Measurements from ENCODE around the gene CPNE6. TPM values are rescaled to one million over a fixed set of nuclear protein-coding genes. Genes with fewer than 3 reads are reported as not detected.
A peak's percentile ranks its signal among the peaks of the same experiment; 100 is the strongest.

The CPNE6 gene
- total RNA-seq, 1 donor from 2014 or later = not detected

DNA sequence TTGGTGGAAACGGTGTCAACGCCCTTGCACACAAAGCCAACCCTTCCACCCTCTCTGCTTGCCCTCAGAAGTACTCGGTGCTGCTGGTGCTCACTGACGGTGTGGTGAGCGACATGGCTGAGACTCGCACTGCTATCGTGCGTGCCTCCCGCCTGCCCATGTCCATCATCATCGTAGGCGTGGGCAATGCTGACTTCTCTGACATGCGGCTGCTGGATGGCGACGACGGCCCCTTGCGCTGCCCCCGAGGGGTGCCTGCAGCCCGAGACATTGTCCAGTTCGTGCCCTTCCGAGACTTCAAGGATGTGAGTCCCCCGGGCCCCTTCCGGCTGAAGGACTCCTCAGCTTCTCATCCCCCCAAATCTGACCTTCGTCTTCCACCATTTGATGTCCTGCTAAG is 5.7 kb downstream of the CPNE6 start:
- no peak for TF ChIP-seq EZH2phosphoT487 (IDR thresholded peaks at IDR 0.05)
- no peak for TF ChIP-seq EZH2 (IDR thresholded peaks at IDR 0.05)
- TF ChIP-seq, protein P1, sequence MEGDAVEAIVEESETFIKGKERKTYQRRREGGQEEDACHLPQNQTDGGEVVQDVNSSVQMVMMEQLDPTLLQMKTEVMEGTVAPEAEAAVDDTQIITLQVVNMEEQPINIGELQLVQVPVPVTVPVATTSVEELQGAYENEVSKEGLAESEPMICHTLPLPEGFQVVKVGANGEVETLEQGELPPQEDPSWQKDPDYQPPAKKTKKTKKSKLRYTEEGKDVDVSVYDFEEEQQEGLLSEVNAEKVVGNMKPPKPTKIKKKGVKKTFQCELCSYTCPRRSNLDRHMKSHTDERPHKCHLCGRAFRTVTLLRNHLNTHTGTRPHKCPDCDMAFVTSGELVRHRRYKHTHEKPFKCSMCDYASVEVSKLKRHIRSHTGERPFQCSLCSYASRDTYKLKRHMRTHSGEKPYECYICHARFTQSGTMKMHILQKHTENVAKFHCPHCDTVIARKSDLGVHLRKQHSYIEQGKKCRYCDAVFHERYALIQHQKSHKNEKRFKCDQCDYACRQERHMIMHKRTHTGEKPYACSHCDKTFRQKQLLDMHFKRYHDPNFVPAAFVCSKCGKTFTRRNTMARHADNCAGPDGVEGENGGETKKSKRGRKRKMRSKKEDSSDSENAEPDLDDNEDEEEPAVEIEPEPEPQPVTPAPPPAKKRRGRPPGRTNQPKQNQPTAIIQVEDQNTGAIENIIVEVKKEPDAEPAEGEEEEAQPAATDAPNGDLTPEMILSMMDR (IDR thresholded peaks at IDR 0.05) = no peak
- H3F3A ChIP-seq (ENCODE audit: low read depth) = peaks cover 22% of the 10 kb centered on the region
- H2AFZ ChIP-seq (replicated peaks) = no peak overlapping the region
- H3K4me1 Mint-ChIP-seq = peaks cover 32% of the 10 kb centered on the region
- H3K9ac ChIP-seq = no peak overlapping the region
- DNase-seq (ENCODE audit: low spot score) = no peak
- H3K4me1 ChIP-seq = peaks cover 37% of the 10 kb centered on the region
- no peak overlapping the region for H3K4me3 ChIP-seq
- no peaks in the 10 kb centered on the region for H4K20me1 ChIP-seq (ENCODE audit: low read depth)
- H3K27me3 Mint-ChIP-seq (ENCODE audit: insufficient read depth, low read depth) = peaks cover 25% of the 10 kb centered on the region
- H3K9me3 ChIP-seq (ENCODE audit: low read depth) = no peaks in the 10 kb centered on the region
- no peak overlapping the region for H3K4me3 Mint-ChIP-seq
- H3K27ac ChIP-seq = no peak overlapping the region
- H3K27ac Mint-ChIP-seq = no peak overlapping the region
- no peaks in the 10 kb centered on the region for H3K36me3 Mint-ChIP-seq
- no peak overlapping the region for H3K4me2 ChIP-seq
- H3K36me3 ChIP-seq = no peaks in the 10 kb centered on the region
- H3K9me3 Mint-ChIP-seq = no peaks in the 10 kb centered on the region
- peaks cover 17% of the 10 kb centered on the region for H3K27me3 ChIP-seq
- no peaks in the 10 kb centered on the region for H3K79me2 ChIP-seq (ENCODE audit: low read depth)

DNA sequence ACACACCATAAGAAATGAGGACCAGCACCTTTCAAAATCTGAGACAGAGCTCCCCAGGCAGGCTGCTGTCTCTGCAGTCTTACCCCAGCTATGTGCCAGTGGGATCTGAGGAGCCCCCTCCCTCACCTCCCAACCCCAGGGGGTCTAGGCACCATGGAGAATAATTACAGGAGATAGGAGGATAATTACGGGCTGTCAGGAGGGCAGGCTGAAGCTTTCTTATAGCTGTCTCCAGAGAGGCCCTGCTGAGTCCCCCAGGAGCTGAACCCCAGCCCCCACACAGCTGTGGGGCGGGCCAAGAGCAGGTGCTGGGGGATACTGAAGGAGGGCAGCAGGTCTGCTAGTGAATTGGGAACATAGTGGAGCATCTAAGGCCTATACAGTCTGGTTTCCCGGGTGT is 6.8 kb downstream of the CPNE6 start:
- Histone ChIP-seq H3K36me3 (no peaks in the 10 kb centered on the region), H3K4me2 (no peak overlapping the region), H3K27me3 (peaks cover 28% of the 10 kb centered on the region), H3K9me3 (ENCODE audit: low read depth) (no peaks in the 10 kb centered on the region), H3K4me1 (peaks cover 41% of the 10 kb centered on the region), H4K20me1 (ENCODE audit: low read depth) (no peaks in the 10 kb centered on the region), H3K9ac (no peak overlapping the region), H3F3A (ENCODE audit: low read depth) (peaks cover 22% of the 10 kb centered on the region), H2AFZ (replicated peaks) (no peak overlapping the region), H3K27ac (no peak overlapping the region), H3K79me2 (ENCODE audit: low read depth) (no peaks in the 10 kb centered on the region), H3K4me3 (no peak overlapping the region)
- no peaks in the 10 kb centered on the region for H3K9me3 Mint-ChIP-seq
- H3K4me1 Mint-ChIP-seq = peaks cover 34% of the 10 kb centered on the region
- peaks cover 29% of the 10 kb centered on the region for H3K27me3 Mint-ChIP-seq (ENCODE audit: insufficient read depth, low read depth)
- TF ChIP-seq EZH2phosphoT487 (IDR thresholded peaks at IDR 0.05) (no peak), EZH2 (IDR thresholded peaks at IDR 0.05) (no peak)
- TF ChIP-seq, protein P1 (IDR thresholded peaks at IDR 0.05) = no peak
- H3K27ac Mint-ChIP-seq = no peak overlapping the region
- no peaks in the 10 kb centered on the region for H3K36me3 Mint-ChIP-seq
- DNase-seq (ENCODE audit: low spot score) = peak; percentile 15
- peak overlapping the region; percentile 28 for H3K4me3 Mint-ChIP-seq

DNA sequence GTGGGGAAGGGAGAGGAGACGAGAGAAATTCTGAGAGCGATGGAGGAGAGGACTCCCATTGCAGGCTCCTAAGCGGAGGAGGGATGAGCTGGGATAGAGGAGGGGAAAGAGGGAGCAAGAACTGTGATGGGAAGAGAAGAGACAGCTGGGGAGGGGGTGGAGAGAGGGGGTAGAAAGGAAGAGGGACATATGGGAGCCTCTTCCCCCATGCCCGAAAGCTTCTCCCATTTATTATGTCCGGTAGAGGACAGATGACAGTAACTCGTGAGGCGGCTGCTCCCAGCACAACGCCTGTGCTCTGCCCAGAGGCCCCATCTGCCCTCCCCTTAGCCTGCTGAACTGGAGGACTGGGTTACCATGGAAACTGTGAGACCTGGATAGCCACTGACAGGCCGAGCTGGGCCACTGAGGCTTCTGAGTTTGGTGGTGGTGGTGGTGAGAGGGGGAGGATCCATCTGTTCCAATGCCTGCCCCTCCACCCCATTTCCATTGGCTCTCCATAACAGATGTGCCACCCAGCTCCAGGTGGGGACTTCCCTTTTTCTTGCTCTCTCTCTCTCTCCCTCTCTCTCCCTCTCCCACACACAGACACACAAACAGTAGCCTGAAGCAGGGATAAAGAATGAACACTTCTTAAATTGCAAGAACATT is 8.3 kb downstream of the CPNE6 start:
- Mint-ChIP-seq H3K36me3 (no peaks in the 10 kb centered on the region), H3K4me3 (peak overlapping the region; percentile 82), H3K27ac (no peak overlapping the region), H3K27me3 (ENCODE audit: insufficient read depth, low read depth) (peaks cover 35% of the 10 kb centered on the region), H3K4me1 (peaks cover 34% of the 10 kb centered on the region), H3K9me3 (no peaks in the 10 kb centered on the region)
- peak; percentile 90 for DNase-seq (ENCODE audit: low spot score)
- Histone ChIP-seq H4K20me1 (ENCODE audit: low read depth) (no peaks in the 10 kb centered on the region), H3K27ac (no peak overlapping the region), H3K4me3 (no peak overlapping the region), H3F3A (ENCODE audit: low read depth) (peaks cover 22% of the 10 kb centered on the region), H2AFZ (replicated peaks) (peak overlapping the region; percentile 64), H3K79me2 (ENCODE audit: low read depth) (no peaks in the 10 kb centered on the region), H3K9me3 (ENCODE audit: low read depth) (no peaks in the 10 kb centered on the region), H3K27me3 (peaks cover 39% of the 10 kb centered on the region), H3K36me3 (no peaks in the 10 kb centered on the region), H3K4me2 (peak overlapping the region; percentile 87), H3K9ac (no peak overlapping the region), H3K4me1 (peaks cover 41% of the 10 kb centered on the region)
- TF ChIP-seq EZH2phosphoT487 (IDR thresholded peaks at IDR 0.05) (no peak), EZH2 (IDR thresholded peaks at IDR 0.05) (no peak)
- TF ChIP-seq, protein P1 (IDR thresholded peaks at IDR 0.05) = no peak
